Esophagus mucosa (tissue), 1 donor: Measurements from ENCODE around the gene CRLF2. TPM values are rescaled to one million over a fixed set of nuclear protein-coding genes. Genes with fewer than 3 reads are reported as not detected.
"Not testable (repeated sequence)": the region's sequence is repeated elsewhere in the genome, so short reads cannot be mapped to it uniquely, and the experiment has no call there.

Experiments
- ATAC-seq: fragments of 200-7000 bp; cut with Tn5 transposase; one replicate; pipeline ENCODE4 v1.9.1; 2020
- total RNA-seq: library from RNA; stranded (reverse); gene quantifications from one replicate; pipeline ENCODE4 v1.2.4, GENCODE V29; 2023
- donor health status: DM: yes; HTN: yes; CAD: no.

CRLF2 gene
- not detected for total RNA-seq

DNA sequence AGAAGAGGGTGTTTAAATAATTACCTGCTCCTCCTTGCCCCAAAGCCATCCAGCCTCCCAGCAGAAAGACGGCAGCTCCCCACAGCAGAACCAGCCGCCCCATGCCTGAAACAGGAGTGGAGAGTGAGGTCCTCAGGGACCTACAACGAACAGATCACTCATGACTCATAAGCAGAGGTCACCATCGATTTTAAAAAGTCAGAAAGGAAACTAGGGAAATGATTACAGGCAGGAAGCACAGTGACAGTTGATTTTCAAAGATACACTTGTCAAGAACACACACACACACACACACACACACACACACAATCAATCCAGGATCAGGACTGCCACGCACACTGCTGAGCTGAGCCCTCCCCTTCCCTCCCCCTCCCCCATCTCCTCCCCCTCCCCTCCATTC, at the start of gene CRLF2:
CRLF2 (minus strand) TSS at position 118 of the 400 bp plus-strand sequence; CDS start at position 103, 15 bp downstream.
- no peak for ATAC-seq

DNA sequence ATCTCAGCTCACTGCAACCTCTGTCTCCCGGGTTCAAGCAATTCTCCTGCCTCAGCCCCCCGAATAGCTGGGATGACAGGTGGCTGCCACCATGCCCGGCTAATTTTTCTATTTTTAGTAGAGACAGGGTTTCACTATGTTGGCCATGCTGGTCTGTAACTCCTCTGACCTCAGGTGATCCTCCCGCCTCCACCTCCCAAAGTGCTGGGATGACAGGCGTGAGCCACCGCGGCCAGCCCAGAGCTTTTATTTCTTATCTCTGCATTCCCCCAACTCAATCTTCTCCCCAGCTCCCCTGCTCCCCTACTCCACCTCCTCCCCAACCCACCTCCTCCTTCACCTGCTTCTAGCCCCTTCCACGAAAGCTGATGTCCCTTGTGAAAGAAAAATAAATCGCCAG, 49.3 kb upstream of the CRLF2 start:
- not testable (repeated sequence) for ATAC-seq

GRCh38 chrX:1261285-1261684, 48.8 kb upstream of the CRLF2 start:
- no peak for ATAC-seq

GRCh38 chrX:1252861-1253260, 40.4 kb upstream of the CRLF2 start:
- no peak for ATAC-seq

DNA sequence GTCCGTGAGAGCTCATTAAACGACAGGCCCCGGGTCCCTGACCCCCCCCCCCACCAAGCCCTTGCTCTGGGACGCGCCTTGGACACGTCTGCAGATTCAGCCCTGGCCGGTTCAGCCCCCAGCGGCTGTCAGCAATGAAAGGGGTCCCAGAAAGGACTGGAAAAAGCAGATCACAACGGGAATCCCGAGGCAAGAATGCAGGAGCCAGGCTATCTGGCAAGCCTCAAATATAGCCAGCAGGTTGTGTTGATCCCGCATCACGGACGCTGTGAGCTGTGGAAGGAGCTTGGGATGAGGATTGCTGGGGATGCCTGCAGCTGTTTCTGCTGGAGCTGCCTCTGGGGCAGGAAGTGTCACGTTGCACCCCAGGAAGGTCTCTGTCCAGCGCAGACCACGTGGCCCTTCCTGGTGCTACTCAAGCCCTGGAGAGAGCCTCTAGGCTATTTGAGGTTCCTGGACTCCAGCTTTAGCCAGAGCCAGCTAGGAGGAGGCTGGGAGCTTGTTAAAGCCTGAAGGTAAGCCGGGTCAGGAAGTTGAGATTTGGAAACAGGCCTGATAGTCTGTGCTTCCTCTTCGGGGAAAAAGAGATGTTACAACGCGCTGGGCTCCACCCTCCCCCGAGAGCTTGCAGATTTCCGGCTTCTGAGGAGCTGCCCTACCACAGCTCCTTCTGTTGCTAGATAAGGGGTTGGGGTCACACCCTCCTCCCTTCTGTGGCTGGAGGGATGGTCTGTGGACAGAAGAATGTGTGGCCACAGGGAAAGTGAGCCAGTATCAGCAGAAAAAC, 36.8 kb upstream of the CRLF2 start:
- peak; percentile 55 for ATAC-seq

DNA sequence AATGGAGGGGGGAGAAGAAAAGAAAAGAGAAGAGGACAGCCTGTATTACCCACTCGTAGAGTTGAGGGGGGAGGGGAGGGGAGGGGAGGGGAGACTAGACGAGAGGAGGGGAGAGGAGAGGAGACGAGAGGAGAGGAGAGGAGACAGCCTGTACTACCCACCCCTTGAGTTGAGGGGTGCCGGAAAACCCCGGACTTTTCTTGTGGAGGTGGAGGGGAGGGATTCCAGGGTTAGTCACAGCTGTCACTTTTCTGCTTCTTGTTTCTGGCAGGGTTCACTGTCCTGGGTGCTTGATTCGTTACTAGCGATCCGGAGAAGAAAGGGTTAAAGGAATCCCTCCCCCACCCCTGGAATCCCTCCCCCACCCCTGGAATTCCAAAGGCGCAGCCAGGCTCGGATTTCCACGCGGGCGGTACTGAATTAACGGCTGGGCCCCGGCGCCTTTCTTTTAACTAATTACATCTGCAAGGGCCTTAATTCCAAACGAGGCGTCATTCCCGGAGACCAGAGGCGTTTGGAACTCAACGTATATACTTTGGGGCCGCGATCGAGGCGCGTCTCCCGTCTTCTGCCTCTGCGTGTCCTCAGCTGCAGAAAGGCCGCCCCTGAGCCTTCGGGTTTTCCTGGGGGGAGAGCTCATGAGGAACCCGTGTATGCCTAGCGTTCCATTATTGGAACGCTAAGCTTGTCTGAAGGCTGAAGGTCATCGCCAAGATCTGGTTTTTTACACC, 36.0 kb upstream of the CRLF2 start:
- ATAC-seq, result no peak

DNA sequence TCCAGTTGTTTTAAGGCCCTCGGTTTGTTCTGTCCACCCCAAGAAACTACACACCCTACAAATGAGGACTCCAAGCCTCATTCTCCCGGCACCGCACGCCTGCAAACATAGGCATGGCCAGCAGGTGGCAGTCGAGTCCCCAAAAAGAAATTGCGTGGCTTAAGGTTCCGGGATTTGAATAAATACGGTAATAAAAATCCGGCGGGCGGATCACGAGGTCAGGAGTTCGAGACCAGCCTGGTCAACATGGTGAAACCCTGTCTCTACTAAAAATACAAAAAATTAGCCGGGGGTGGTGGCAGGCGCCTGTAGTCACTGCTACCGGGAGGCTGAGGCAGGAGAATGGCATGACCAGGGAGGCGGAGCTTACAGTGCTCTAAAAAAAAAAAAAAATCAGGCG, 34.4 kb upstream of the CRLF2 start:
- ATAC-seq, result peak; percentile 70

- no peak for ATAC-seq
Measured at GRCh38 chrX:1244164-1245076, 32.0 kb upstream of the CRLF2 start.

GRCh38 chrX:1242891-1243402, 30.5 kb upstream of the CRLF2 start:
- ATAC-seq, result peak; percentile 76

DNA sequence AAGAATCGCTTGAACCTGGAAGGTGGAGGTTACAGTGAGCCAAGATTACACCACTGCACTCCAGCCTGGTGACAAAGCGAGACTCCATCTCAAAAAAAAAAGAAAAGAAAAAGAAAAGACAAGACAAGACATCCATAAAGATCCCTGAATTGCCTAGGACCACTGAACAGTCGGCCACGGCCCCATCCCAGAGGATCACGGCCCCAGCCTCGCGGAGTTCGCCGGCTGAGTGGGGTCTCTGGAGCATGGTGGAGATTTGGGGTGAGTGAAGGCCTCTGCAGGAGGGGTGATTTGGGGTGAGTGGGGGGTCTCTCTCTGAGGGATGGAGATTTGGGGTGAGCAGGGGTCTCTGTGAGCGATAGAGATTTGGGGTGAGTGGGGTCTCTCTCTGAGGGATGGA, 28.1 kb upstream of the CRLF2 start:
- not testable (repeated sequence) for ATAC-seq

- ATAC-seq, result peak; percentile 45
Measured at GRCh38 chrX:1239681-1240142, 27.3 kb upstream of the CRLF2 start.

DNA sequence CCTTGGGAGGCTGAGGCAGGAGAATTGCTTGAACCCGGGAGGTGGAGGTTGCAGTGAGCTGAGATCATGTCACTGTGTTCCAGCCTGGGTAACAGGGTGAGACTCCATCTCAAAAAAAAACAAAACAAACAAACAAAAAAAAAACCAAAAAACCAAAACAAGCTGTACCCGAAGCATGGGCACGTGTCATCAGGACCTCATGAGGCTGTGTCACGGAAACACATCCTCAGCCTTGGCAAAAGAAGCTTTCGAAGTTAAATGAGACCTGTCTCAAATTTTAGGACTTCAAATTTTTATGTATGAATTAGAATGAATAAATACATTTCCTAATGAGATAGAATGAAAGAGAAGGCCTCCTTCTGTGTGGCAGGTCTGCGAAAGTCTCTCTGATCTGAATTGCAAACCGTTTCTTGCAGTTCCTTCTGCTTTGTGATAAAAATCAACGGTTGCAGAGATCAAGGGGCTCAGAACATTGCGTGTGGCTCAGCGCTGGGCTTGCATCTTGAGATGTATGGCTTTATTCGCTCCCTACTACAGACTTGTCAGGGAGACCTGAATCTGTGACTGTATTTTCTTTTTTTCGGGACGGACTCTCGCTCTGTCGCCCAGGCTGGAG, 19.5 kb upstream of the CRLF2 start:
- ATAC-seq, result no peak

- ATAC-seq, result not testable (repeated sequence)
Measured at GRCh38 chrX:1228101-1228500, 15.7 kb upstream of the CRLF2 start.

GRCh38 chrX:1226249-1226648, 13.8 kb upstream of the CRLF2 start:
- no peak for ATAC-seq

- no peak for ATAC-seq
Measured at GRCh38 chrX:1224954-1225353, 12.5 kb upstream of the CRLF2 start.

- ATAC-seq, result no peak
Measured at GRCh38 chrX:1223242-1223600, 10.8 kb upstream of the CRLF2 start.

- no peak for ATAC-seq
Measured at GRCh38 chrX:1222531-1223241, 10.2 kb upstream of the CRLF2 start.

DNA sequence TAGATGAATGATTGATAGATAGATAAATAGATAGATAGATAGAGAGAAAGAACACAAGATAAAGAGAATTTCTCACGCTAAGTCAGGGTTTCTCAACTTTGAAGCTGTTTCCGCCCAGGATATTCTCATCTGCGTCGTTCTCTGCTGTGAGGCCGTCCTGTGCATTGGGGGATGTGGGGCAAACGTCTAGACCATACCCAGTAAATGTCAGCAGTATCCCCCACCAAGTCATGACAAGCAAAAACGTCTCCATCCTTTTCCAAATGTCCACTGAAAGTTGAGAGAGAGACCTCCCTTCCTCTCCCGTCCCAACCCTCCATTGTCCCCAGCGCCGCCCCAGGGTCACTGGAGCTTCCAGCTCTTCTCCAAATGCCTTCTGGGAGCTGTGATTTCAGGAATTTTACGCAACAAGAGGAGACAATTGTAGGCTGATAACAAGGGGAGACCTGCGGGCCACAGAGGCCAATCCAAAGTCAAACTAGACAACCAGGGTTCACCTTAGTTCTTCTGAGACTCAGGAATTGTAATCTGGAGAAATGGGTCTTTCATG, 8.9 kb upstream of the CRLF2 start:
- no peak for ATAC-seq

DNA sequence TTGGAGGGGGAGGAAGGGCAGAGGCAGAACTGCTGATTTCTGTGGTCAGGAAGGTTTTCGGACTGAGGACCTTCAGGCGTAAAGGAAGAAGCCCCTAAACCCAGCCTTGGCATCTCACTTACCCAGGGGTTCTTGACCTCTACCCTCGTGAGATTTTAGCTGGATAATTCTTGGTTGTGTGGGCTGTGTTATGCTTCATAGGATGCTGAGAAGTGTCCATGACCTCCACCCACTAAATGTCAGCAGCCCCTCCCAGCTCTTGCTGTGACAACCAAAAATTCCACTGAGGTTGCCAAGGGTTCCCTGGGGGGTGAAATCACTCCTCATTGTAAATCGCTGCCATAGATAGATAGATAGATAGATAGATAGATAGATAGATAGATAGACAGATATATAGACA, 5.8 kb upstream of the CRLF2 start:
- no peak for ATAC-seq

DNA sequence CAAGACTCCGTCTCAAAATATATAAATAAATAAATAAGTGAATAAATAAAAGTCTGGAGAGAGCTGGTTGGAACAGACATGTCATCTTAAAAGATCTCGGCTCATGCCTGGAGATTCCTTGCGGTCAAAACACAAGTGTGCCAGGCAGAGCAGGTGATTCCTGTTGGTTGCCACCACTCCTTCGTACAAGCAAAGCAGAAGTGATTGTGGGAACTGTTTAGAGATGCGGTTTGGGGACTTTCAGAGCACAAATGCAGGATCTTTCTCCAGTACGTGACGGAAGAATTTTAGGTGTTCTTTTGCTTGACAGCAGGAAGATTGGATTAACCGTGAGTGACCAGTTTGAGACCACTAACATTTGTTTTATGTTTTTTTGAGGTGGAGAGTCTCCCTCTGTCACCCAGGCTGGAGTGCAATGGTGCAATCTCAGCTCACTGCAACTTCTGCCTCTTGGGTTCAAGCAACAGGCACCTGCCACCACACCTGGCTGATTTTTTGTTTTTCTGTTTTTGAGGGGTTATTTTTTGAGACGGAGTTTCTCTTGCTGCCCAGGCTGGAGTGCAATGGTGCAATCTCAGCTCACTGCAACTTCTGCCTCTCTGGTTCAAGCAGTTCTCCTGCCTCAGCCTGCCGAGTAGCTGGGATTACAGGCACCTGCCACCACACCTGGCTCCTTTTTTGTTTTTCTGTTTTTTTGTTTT, 2.8 kb upstream of the CRLF2 start:
- ATAC-seq, result no peak

- no peak for ATAC-seq
Measured at GRCh38 chrX:1213971-1214370, 1.5 kb upstream of the CRLF2 start.
